D721Med (cell line): Measurements from ENCODE around the gene AASDHPPT.
"Not testable (repeated sequence)": the region's sequence is repeated elsewhere in the genome, so short reads cannot be mapped to it uniquely, and the experiment has no call there.

Experiments used
- DNase-seq: peaks from one replicate; pipeline ENCODE4 v3.0.0; 2011; ENCODE audit warnings: low spot score; ENCODE audit not compliant: insufficient read length
- FAIRE-seq: peaks from 2 replicates; lab custom pipeline; 2011; peaks lifted over from hg19 to GRCh38; lab: Jason Lieb, UNC
- CTCF ChIP-seq: IDR thresholded peaks from 2 replicates; pipeline ENCODE4 v1.5.1; 2012; ENCODE audit warnings: mild to moderate bottlenecking, control low read depth; ENCODE audit not compliant: insufficient read depth; ENCODE audit errors: missing control alignments

AASDHPPT gene

GRCh38 chr11:106049727-106050476 lies 27.6 kb upstream of the AASDHPPT start:
- TF ChIP-seq CTCF = no peak
- FAIRE-seq = no peak
- DNase-seq = no peak

DNA sequence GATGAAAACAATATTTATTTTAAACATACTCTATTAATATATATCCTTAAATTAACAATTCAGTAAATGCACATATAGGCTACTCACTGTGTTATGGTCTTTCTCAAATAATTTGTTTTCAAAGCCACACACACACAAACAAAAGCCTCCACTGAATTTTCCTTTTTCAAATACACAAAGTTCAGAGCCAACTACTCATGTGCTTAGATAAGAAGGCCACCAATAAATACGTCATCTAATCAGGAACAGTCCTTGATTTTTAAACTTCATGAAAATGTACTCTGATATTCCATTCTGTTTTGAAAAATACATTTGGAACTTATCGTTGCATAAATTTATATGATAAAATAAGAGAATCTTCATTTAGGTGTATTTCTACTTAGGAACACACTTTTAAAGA lies 26.4 kb upstream of the AASDHPPT start:
- TF ChIP-seq CTCF = no peak
- FAIRE-seq = no peak
- DNase-seq = no peak

DNA sequence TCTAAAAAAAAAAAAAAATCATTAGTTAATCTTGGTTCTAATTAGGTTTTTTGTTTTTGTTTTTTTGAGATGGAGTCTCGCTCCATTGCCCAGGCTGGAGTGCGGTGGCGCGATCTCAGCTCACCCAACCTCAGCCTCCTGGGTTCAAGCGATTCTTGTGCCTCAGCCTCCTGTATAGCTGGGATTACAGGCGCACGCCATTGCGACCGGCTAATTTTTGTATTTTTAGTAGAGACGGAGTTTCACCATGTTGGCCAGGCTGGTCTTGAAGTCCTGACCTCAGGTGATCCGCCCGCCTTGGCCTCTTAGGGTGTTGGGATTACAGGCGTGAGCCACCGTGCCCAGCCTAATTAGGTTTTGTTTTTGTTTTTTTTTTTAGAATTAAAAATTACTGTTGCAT lies 19.1 kb upstream of the AASDHPPT start:
- not testable (repeated sequence) for DNase-seq

GRCh38 chr11:106059617-106060016 lies 17.8 kb upstream of the AASDHPPT start:
- DNase-seq = no peak
- no peak for FAIRE-seq
- TF ChIP-seq CTCF = no peak

More for the DNA sequence above, 19.1 kb upstream of the AASDHPPT start:
- FAIRE-seq = not testable (repeated sequence)

GRCh38 chr11:106061249-106061784 lies 16.1 kb upstream of the AASDHPPT start:
- DNase-seq = no peak
- no peak for FAIRE-seq
- no peak for TF ChIP-seq CTCF

DNA sequence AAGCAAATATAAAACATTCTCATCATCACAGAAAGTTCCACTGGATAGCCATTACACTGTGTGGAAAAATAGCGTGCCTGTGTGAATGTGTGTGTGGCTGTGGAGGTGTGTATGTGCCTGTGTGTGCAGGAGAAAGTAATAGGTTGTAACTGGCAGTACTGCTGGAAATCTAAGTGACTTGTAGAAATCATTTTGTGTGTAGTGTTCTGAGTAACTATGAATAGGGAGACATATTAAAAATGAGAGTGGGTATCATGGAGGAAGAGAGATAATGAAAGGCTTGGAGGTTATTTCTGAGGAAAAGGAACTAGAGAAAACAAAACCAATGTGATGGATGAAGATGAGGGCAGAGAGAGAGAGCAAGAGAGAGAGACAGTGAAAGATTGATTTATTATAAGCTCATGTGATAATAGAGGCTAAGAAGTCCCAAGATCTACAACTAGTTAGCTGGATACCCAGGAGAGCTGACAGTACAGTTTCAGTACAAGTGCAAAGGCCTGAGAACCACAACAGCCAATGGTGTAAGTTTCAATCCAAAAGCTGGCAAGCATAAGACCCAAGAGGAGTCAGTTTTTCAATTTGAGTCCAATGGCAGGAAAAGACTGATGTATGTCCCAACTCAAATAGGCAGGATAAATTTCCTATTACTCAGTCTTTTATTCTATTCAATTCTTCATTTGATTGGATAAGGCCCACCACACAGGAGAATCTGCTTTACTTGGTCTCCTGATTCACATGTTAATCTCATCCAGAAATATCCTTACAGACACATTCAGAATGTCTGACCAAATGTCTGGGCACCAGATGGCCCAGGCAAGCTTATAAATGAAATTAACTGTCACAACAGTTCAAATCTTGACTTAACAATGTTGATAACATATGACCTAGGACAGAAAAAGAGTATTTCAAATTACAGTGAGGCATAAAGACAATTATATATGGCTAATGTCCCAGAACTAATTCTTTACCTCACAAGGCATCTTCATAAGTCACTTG lies 15.2 kb upstream of the AASDHPPT start:
- TF ChIP-seq CTCF = no peak
- FAIRE-seq (no peak), DNase-seq (no peak)

DNA sequence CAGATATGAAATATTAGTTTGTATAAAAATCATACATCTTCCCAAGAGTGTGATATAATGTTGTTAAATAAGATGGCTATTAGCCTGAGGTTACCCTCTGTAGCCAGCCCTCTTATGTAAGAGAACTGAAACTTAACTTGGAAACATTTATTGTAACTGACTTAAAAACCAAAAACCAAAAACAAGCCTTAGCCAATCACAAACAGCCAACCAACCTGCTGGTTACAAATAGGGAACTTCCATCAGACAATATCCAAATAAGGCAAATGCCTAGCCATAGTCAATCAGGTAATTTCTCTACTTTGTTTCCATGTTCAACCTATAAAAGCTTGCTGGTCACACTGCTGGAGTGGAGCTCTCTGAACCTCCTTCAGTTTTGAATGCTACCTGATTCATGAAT lies 14.5 kb upstream of the AASDHPPT start:
- no peak for DNase-seq
- TF ChIP-seq CTCF = no peak
- FAIRE-seq = no peak
